NCI-H345 (cell line): ENCODE measurements around the gene KCNS1.
"Not testable (repeated sequence)": the region's sequence is repeated elsewhere in the genome, so short reads cannot be mapped to it uniquely, and the experiment has no call there.

Experiments
- DNase-seq: peaks from one replicate; lab custom pipeline; 2025; lab: John Stamatoyannopoulos, UW

KCNS1 gene, protein sequence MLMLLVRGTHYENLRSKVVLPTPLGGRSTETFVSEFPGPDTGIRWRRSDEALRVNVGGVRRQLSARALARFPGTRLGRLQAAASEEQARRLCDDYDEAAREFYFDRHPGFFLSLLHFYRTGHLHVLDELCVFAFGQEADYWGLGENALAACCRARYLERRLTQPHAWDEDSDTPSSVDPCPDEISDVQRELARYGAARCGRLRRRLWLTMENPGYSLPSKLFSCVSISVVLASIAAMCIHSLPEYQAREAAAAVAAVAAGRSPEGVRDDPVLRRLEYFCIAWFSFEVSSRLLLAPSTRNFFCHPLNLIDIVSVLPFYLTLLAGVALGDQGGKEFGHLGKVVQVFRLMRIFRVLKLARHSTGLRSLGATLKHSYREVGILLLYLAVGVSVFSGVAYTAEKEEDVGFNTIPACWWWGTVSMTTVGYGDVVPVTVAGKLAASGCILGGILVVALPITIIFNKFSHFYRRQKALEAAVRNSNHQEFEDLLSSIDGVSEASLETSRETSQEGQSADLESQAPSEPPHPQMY

DNA sequence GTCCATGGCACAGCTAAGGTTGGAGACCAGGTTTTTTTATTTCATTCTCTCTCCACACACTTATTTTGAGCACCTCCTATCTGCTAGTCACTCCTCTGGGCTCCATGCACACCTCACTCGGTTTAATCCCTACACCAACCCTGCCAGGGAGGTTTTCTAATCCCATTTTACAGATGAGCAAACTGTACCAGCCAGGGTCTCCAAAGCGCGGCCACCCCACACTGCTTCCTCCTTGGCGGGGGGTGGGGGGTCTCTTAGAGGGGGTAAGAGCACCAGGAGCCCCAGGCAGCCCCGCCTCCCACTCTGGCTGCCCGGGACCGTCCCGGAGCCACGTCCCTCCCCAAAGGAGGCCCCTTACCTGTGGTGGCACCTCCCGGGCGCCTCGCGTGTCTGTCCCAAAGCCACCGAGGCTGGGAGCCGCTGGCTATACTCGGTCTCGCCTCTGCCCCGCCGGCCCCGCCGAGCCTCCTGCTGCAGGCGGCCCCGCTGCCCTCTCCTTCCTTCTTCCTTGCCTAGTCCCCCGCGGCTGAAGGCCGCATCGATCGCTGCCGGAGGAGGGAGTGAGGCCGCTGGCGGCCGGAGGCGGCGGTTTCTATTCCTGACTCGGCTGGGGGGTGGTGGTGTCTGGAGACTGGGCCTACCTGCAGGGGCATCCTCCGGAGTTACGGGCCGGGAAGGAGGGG lies at the start of gene KCNS1:
KCNS1 (minus strand) TSS at position 565 of the 683 bp plus-strand sequence. CDS start 1,891 bp downstream, outside the sequence.
- no peak for DNase-seq

DNA sequence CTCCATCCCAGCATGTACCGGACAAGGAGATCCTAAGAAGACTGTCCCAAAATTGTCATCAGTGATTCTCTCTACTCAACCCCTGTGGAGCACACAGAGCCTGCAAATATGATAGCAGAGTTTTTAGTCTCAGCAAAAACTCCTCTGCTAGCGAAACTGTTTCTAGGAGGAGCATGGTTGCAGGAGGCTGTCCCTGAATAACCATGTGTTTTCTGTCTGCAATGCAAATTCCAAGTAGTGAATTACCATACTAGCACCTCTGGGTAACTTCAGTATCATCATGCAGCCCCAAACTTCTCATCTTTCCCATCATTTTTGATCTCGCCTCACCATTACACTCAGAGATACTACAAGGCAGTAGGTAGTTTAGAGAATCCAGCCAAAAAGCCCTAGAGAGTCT lies 48.1 kb upstream of the KCNS1 start:
- DNase-seq, result no peak

DNA sequence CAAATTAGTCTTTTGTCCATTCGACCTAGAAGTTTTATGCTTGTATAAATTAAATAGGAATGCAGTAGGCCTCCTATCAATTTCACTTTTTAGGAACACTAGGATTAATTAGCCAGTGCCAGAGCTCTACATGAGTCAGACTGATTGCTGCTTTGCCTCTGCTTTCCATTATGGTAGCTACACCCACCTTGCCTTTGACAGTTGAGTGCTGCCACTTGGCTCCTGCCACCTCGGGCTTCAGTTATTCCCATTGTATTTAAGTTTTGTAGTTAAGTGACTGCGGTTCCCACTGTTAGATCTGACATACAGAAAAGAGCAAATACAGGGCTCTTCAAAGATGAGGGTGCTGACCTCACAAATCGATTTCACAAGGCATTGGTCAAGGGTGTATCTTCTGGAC lies 39.9 kb upstream of the KCNS1 start:
- no peak for DNase-seq

DNA sequence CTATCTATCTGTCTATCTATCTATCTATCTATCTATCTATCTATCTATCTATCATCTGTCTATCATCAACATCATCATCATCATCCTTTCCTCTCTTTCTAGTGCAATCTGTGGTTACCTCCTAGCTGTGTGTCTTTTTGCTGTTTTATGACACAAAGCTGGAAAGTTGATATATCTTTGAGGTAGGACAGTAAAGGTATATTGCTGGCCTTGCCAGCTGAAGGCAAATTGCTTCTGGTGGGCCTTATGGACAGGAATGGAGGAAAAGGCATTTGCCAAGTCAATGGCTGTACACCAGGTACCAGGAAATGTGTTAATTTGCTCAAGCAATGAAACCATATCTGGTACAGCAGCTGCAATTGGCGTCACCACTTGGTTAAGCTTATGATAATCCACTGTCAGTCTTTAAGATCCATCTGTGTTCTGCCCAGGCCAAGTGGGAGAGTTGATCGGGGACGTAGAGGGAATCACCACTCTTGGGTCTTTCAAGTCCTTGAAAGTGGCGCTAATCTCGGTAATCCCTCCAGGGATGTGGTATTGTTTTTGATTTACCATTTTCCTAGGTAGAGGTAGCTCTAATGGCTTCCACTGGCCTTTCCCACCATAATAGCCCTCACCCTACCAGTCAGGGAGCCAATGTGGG lies 38.9 kb upstream of the KCNS1 start:
- DNase-seq, result not testable (repeated sequence)

DNA sequence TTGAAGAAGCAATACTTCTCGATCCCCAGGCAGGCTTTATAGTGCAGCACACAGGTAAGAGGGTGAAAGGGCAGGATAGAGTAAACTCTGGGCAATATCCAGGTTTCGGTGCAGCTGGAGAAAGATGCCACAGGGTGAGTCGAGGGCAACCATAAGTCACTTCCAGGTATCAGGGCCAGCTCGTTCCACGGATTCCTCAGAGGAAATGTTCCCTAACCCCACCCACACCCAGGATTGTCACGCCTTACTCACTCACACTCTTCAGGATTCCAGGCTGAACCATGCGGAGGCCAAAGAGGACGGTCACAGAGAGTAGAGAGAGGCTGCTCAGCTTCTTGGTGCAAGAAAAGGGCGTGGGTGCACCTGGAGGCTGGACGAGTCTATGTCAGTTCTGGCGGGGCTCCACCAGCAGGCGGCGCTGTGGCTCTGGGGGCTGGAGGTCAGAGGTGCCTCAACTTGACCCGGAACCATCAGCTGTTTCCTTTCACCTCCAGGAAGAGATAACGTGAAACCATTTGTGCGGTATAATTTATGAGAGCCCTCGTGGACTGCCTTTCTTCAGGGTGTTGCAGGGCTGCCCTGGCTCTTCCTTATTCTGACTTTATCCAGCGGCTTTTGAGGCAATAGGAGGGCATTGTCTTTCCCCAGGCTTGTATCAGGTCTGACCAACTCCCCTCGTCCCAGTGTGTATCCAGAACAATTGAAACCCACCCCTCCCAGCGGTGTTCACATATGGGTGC lies 37.8 kb upstream of the KCNS1 start:
- peak; percentile 23 for DNase-seq

DNA sequence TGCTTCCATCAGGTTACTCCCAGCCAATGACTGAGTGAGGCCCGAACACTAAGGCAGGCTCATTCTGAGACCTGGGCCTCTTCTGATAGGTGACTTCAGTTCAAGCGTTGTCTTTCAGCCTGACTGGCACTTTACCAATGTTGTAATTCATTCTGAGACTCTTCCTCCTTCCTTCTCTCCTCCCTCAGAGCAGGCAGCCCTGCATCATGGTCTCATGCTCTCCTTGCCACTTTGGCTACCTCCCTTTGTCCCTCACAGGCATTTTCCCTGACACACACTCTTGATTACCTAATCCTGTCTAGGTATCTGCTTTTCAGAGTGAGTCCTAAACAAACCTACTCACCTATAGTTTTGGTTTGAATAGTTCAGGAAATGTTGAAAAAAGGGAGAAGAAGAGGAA lies 36.0 kb upstream of the KCNS1 start:
- DNase-seq, result no peak

DNA sequence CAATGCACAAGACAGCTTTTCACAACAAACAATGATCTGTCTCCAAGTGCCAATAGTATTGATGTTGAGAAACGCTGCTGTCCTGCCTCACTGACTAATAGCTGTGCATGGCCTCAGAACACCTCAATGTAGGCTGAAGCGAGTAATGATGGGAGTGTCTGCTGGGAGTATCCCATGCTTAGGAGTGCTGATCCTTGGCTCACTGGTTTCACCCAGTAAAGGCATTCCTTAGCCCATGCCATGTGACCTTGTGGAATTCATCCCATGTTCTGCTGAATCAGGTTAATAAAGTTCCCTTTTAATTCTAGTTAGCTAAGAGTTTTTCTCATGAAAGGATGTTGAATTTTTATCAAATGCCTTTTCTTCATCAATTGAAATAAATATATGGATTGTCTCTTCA lies 27.2 kb upstream of the KCNS1 start:
- DNase-seq, result no peak

DNA sequence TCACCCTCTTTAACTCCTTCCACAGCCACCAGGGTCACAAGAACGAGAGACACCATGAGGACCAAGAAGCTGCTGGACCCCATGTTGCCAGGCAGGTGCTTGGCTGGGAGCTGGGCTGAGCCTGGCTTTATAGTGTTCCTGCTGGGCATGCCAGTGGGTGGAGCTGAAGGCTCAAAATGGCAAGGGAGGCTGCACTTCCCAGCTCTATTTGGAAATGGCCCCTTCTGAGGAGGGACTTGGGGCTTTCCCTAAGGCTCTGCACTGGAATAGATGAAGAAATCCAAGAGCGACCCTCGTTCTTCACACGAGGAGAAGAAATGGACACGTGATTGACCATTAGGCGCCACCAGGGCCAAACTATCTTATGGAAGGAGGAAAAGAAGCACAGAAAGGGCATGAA lies 23.4 kb upstream of the KCNS1 start, which contains the start of gene WFDC12:
WFDC12 (minus strand) TSS at position 101 of the 400 bp plus-strand sequence; CDS start at position 83, 18 bp downstream.
- DNase-seq, result no peak

DNA sequence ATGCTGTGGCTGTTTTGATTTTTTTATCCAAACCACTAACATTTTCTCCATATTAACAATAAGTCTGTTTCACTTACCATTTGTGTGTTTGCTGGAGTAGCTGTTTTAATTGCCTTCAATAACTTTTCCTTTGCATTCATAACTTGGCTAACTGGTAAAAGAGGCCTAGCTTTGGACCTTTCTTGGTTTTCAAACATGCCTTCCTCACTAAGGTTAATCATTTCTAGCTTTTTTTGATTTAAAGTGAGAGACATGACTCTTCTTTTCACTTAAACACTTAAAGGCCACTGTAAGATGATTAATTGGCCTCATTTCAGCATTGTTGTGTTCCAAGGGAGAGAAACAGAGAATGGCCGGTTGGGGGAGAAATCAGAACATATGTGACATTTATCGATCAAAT lies 20.5 kb upstream of the KCNS1 start:
- no peak for DNase-seq

DNA sequence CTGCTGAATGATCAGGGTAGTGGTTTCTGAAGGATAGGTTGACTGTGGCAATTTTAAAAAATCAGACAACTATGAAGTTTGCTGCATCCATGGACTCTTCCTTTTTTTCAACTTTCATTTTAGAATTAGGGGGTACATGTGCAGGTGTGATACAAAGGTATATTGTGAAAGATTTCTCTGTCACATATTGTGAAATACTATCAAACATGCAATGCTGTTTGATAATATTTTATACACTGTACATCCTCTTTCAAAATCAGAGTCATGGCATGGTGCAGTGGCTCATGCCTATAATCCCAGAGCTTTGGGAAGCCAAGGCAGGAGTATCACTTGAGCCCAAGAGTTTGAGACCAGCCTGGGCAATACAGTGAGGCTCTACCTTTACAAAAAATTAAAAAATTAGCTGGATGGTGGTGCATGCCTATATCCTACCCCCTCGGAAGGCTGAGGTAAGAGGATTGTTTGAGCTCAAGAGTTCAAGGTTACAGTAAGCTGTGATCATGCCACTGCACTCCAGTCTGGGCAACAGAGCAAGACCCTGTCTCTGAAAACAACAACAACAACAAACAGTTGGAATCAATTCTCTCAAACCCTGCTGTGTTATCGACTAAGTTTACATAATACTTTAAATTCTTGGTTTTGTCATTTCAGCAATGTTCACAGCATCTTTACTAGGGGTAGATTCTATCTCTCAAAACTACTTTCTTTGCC lies 18.8 kb upstream of the KCNS1 start:
- DNase-seq, result no peak

DNA sequence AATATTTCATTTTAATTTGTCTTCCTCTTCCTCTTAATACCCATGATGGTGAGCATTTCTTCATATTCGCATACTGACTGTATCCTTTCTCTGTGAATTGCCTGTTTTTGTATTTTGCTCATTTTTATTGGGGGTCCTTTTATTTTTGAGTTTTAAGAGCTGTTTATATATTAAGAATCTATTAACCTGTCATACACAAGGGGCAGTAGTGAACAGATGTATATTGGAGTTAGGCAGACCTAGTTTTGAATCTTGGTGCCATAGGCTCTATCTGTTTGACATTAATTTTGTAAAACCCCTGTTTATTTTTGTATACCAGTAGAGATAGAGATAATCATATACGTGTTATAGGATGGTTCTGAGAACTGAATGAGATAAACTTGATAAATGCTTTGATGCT lies 17.1 kb upstream of the KCNS1 start:
- DNase-seq, result no peak

DNA sequence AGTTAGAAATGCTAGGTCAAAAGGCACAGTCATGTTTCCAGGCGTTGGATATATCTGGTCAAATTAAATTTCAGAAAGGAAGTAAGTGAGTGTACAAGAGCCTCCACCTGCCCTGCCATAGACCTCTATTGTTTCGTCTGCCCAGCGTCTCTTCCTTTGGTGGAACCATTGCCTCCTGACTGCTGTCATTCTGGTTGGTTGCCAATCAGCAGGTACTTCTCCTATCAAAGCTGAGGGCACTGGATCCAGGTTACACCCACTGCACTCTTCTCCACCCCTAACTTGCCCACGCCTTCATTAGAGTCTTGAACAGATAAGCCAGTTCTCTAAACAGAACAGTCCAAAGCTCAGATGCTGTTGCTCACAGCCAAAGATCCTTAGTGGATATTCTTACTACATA lies 16.7 kb upstream of the KCNS1 start:
- DNase-seq, result no peak

DNA sequence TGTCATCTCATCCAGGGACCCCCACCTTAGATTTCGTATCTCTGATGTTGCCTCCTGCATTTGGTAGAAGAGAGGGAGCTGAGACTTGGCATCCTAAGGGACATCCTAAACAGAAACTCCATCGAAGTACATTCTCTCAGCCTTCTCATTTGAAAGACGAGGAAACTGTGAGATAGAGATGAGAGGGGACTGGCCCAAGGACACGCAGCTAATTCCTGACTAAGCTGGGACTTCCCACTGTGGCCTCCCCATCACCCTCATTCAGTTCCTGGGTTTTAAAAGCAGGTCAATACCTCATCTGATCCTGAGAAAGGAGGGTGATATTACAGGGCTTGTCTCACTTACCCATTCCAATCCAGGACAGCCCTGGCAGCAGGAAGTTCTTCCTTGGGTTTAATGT lies 14.9 kb upstream of the KCNS1 start:
- DNase-seq, result no peak

DNA sequence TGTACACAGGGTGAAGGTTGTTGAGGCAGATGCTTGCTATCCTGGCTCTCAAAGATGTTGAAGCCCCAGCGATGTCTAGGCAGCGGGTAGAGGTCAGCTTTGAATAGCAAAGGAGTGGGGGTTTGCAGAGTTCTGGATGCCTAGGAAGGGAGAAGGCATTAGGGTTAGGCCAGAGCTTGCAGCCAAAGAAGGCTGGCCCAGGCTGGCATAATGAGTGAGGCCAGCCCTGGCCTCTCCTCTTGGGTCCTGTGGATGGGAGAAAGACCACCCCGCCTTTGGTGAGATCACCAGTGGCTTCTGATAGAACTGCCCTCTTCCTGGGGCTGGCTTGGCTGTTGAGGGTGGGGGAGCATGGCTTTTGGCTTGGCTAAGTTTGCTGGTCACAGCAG lies 14.5 kb upstream of the KCNS1 start:
- no peak for DNase-seq

DNA sequence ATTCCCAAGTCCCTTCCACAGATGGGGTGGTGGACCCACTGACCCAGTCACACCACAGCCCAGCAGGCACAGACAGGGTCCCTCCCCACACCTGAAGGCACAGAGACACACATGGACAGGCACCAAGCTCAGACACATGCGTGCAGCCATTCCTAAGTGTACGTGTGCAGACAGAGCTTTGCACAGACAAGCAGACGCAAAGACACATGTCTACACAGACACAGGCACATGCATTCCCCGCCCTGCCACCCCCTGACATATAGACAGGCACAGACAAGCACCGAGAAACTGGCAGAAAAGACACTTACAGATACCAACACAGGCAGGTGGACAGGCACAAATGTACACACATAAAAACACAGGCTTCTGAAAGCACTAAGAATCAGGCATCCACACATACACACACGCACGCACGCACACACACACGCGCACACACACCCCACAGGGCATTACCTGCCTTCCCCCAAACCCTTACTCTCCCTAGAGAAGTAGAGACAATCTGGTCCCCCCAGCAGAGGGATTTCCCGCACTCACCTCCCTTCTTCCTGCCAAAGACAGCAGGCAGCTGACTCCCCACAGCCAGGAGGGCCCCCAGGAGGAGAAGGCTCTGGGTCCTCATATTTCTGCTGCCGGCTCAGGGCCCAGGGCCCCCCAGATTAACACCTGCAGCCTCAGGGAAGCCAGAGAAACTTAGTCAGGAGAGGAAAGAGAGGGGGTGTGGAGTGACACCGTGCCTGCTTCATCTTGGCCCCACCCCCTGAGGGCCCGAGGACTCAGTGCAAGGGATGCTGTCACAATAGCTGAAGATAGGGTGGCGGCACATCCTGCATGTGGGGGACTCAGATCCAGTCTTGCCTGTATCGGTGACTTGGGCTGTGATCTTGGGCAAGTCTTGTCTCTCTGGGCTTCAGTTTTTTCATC lies 13.8 kb upstream of the KCNS1 start, which contains the start of gene WFDC5:
WFDC5 (minus strand) TSS at position 710 of the 921 bp plus-strand sequence; CDS start at position 619, 91 bp downstream.
- DNase-seq, result no peak

DNA sequence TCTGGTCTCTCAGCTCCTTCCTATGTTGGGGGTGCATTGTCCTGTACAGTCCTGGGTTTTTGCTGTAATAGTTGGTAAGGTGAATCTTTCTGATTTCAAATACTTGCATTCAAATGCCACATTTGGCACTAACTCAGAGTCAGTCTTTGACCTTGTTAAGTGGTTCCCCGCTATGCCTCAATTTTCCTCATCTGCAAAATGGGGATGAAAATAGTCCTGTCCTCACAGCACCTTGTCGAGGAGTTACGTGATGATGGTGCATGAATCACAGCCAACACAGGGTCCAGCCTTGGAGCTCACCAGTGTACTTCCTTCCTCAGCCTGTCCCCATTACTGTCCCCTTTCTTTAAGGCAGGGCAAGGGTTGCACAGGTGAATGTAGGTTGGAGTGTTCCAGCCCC lies 12.9 kb upstream of the KCNS1 start:
- no peak for DNase-seq

DNA sequence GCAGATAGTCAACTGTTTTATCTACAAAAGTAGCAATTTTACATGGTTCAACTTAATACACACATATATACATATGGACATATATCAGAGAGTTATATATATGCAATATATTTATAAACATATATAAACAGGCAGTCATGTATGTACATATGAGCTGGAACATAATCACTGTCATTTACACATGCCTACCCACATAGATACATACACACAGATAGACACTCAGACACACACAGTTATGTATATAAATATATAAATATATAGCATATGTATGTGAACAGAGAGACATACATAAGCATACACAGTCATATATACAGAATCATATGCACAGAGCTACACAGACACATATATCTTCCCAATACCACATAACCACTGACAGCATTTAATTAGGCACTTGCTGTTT lies 11.8 kb upstream of the KCNS1 start:
- no peak for DNase-seq

DNA sequence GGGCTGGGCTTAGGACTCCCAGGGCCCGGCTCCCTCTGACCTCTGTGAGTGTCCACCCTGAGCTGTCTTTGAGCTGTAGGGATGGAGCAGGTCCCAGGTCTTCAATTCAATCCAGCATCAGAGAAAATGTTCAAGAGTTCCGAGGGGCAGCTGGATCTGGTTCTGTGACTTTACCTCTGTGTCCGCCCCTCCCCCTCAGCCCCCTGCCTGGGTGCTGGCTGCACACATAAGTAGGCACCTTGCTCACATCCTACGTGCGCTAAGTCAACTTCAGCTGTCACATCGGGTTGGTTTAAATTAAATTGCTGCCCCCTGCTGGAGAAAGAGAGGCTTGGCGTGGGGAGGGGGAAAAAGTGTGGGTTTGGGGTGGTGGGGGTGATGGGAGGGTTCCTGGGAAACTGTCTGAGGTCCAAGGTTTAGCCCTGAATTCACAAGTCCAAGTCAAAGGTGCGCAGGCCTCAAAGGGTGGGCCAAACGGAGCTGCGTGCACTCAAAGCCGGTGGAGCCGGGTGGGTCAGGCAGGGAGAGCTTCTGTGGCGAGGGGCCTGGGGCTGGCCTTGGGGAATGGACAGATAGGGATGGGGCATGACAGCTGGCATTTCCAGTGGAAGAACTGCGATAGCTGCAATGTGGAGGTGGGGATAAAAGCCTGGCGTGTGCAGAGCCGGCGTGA lies 11.0 kb upstream of the KCNS1 start:
- no peak for DNase-seq

DNA sequence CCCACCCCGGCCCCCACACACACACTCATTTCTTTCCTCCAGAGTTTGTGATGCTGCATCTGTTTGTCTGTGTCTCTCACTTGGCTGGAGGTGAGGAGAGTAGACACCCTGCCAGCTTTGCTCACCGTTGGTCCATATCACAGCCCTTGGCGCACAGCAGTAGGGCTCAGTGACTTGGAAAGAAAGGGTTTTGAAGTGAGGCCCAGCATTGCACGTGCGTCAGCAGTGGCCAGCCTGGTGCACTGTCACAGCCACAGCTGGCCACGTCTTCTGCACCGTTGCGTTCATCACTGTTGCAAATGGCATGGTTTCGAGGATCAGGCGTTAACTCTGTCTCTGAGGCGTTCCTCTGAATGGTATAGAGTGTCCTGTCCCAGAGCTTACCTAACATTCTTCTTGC lies 10.4 kb upstream of the KCNS1 start:
- no peak for DNase-seq

DNA sequence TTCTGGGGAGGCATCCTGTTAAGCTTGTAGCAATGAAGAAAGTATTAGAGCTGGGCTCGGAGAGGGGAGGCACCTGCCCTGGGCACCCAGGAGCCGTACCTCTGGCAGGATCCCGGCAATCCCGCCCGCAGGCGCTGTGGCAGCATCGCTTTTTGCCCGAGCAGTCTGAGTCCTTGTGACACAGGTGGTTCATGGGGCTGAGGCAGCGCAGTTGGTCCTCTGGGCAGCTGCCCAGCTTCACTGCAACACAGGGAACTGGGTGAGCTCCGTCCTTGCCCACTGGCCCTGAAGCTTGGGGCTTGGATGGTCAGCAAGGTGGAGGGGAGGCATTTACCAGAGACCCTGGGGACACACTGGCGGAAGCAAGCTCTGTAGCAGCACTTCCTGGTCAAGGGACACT lies 9.4 kb upstream of the KCNS1 start:
- no peak for DNase-seq
